Activated CD8-positive, alpha-beta memory T cell treated with anti-CD3 and anti-CD28 coated beads, Interleukin-2, amount 50 U/mL, for 4 hours (primary cell): ENCODE results near the gene PER2.

Experiments
- DNase-seq: peaks from one replicate; pipeline ENCODE4 v3.0.0-alpha.2; 2020

The PER2 gene

GRCh38 chr2:238225911-238226697 is 62.3 kb downstream of the PER2 start:
- DNase-seq = no peak

GRCh38 chr2:238225121-238225520 is 63.3 kb downstream of the PER2 start:
- DNase-seq = no peak

- DNase-seq = no peak
Measured at GRCh38 chr2:238224356-238225035, 63.9 kb downstream of the PER2 start.

- no peak for DNase-seq
Measured at GRCh38 chr2:238220892-238221521, 67.4 kb downstream of the PER2 start.

GRCh38 chr2:238220274-238220891 is 68.0 kb downstream of the PER2 start:
- no peak for DNase-seq

- no peak for DNase-seq
Measured at GRCh38 chr2:238216651-238217184, 71.7 kb downstream of the PER2 start.

GRCh38 chr2:238207006-238207405 is 81.4 kb downstream of the PER2 start:
- DNase-seq = no peak

GRCh38 chr2:238203973-238204683 is 84.3 kb downstream of the PER2 start:
- no peak for DNase-seq

GRCh38 chr2:238203094-238203972 is 85.1 kb downstream of the PER2 start, which contains the start of gene ILKAP:
Gene ILKAP, minus strand, starts transcription at chr2:238203695. Its CDS starts 142 bp downstream, at chr2:238203553.
- DNase-seq = peak; percentile 89

- no peak for DNase-seq
Measured at GRCh38 chr2:238202326-238203093, 85.9 kb downstream of the PER2 start.
